ENCODE data around the gene RPL32.

The RPL32 gene

DNA sequence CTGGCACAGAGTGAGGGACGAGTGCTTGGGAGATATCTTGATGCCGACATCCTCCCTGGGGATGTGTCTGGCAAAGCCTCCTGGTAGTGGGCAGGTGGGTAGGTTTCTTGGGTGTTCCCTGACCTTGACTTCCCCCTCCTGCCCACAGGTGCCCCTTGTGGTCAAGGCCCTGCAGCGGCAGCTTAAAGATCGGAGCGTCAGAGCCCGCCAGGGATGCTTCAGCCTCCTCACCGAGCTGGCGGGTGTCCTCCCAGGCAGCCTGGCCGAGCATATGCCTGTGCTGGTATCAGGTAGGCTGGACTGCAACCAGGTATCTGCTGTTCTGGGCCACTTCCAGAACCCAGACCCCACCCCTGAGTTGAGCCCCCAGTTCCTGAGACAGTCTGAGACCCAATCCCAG, 25.6 kb downstream of the RPL32 start:
- in situ Hi-C loops (cut with HindIII; ENCODE audit: low pct_ligation_motif_present, low pct_unique_long_range_greater_than_20kb, low sequenced_read_pairs) = no loop called here
- no peak for DNase-seq

DNA sequence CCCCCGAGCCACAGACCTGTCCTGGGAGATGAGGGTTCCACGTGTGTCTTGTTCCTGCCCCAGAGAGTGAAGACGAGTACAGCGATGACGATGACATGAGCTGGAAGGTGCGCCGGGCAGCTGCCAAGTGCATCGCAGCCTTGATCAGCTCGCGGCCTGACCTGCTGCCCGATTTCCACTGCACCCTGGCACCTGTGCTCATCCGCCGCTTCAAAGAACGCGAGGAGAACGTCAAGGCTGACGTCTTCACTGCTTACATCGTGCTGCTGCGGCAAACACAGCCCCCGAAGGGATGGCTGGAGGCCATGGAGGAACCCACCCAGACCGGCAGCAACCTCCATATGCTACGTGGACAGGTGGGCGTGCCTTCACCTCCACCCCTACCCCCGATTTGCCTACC, 26.3 kb downstream of the RPL32 start:
- DNase-seq = no peak
- in situ Hi-C loops (cut with HindIII; ENCODE audit: low pct_ligation_motif_present, low pct_unique_long_range_greater_than_20kb, low sequenced_read_pairs) = no loop called here

DNA sequence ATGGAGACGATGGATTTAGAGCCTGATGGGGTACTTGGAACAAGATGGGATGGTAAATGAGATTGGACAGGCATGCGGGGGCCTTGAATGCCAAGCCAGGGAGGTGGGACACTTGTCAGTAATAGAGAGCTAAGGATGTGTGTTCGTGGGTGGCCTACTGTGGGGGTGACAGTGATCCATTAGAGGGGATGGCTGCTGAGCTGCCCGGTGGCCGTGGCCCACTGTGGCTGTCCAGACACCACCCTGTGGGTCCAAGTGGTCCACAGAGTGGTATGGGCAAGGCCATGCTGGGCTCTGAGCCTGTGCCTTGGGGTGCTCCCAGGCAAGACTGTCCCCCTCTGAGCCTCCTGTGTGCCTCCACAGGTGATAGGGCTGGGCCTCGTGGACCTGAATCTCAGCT, 27.4 kb downstream of the RPL32 start:
- in situ Hi-C loops (cut with HindIII; ENCODE audit: low pct_ligation_motif_present, low pct_unique_long_range_greater_than_20kb, low sequenced_read_pairs) = no loop called here
- no peak for DNase-seq

DNA sequence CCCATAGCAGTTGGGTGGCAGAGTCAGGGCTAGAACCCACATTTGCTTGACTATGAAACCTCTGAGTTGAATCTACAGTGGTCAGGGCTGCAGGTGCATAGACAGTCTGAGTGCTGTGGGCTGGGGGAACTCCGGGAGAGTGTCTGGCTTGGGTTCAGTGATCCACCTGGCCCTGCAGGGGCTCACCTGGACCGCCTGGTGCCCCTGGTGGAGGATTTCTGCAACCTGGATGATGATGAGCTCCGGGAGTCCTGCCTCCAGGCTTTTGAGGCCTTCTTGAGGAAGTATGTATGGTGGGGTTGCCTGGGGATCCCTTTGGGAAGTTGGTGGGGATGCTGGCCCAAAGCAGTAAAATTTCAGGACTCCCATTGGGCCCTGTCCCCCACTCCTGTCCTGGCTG, 28.6 kb downstream of the RPL32 start:
- DNase-seq = no peak
- in situ Hi-C loops (cut with HindIII; ENCODE audit: low pct_ligation_motif_present, low pct_unique_long_range_greater_than_20kb, low sequenced_read_pairs) = no loop called here

DNA sequence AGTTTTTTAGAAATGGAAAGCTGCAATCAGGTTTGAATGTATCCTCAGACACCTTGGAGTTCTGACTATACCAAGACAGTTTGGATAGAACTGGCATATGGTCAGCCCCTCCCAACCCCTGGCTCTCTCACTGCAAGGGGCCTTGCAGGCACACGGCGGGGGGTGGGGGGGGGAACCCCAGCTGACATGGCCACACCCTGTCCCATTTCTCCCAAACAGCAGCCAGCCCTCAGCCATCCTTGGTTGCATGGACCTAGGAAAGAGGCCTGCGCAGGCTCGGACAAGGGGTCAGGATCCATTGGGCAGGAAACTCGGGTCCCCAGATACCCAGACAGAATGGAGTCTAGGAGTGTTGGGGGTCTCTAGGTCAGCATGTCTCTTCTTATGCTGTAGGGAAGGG, 30.4 kb downstream of the RPL32 start:
- no peak for DNase-seq
- in situ Hi-C loops (cut with HindIII; ENCODE audit: low pct_ligation_motif_present, low pct_unique_long_range_greater_than_20kb, low sequenced_read_pairs) = no loop called here

DNA sequence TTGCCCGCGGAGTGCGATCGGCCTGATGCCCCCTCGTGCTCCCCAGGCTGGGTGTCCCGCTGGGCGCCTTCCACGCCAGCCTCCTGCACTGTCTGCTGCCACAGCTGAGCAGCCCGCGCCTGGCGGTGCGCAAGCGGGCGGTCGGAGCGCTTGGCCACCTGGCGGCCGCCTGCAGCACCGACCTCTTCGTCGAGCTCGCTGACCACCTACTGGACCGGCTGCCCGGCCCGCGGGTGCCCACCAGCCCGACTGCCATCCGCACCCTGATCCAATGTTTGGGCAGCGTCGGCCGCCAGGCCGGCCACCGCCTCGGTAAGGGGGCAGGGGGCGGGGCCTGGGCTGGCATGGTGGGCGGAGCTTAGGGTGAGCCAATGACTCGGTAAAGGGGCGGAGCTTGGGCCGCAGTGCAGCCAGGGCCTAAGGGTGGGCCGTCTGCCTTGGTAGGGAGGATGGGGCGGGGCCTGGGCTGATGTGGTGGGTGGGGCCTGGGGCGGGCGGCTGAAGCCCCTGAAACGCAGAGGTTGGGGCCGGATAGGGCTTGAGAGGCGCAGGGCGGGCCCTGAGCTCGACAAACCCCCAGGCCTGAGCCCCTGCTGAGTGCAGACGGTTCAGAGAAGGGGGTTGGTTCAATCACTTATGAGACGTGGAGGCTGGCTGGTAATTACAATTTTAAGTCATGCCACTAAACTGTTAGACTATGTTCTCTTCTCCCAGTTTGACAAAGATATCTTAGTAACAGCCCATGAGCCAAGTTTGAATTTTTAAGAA, 31.2 kb downstream of the RPL32 start:
- in situ Hi-C loops (cut with HindIII; ENCODE audit: low pct_ligation_motif_present, low pct_unique_long_range_greater_than_20kb, low sequenced_read_pairs) = no loop called here
- DNase-seq = peak; percentile 89

DNA sequence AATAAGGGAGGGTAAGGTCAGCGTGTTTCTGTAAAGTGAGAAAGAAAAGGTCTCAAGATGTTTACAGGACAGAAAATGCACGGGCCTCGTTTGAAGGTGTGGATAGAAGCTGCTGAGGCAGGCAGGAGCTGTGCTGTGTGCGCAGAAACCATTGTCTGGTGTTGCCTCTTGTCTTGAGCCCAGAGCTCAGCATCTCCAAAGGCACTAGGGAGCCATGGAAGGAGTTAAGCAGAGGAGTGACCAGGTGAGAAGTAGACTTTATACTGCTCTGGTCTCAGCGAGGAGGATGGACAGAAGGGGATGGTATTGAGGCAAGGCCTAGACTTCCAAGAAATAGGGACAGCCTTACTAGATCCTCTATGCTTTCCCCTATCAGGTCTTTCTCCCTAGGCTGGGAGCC, 31.9 kb downstream of the RPL32 start:
- in situ Hi-C loops (cut with HindIII; ENCODE audit: low pct_ligation_motif_present, low pct_unique_long_range_greater_than_20kb, low sequenced_read_pairs) = no loop called here
- DNase-seq = no peak

DNA sequence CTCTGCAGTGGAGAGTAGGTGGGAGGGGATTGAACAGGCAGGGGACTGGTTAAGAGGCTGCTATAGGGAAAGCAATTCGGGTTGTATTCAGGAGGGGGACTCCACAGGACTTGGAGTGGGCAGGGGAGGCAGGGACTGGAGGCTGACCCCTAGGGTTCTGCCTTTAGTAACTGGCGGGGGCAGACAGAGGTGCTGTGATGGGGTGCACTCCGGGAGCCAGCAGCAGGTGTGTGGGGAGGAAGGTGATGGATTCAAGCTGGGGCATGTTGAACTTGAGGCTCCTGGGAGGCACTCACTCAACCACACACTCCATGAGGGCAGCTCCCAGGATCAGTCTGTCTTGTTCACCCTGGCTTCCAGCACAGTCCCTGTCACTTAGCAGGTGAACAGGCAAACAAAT, 32.4 kb downstream of the RPL32 start:
- no peak for DNase-seq
- in situ Hi-C loops (cut with HindIII; ENCODE audit: low pct_ligation_motif_present, low pct_unique_long_range_greater_than_20kb, low sequenced_read_pairs) = no loop called here

DNA sequence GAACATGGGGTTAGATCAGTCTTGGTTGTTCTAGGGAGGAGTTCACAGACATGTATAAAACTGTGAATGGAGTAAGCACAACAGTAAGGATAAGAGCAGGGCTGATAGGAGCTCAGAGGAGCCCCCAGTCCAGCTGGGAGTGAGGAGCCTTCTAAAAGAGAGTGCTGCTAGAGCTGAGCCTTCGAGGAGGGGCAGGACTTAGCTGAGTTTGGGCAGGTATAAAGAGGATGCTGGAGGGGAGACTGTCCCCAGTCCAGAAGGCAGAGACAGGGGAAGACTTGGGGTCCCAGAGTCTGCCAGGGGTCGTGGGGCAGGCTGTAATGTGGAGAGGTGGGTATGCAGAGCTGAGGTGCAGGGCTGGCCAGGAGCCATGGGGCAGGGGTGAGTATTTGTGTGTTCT, 32.8 kb downstream of the RPL32 start:
- DNase-seq = no peak
- in situ Hi-C loops (cut with HindIII; ENCODE audit: low pct_ligation_motif_present, low pct_unique_long_range_greater_than_20kb, low sequenced_read_pairs) = no loop called here

DNA sequence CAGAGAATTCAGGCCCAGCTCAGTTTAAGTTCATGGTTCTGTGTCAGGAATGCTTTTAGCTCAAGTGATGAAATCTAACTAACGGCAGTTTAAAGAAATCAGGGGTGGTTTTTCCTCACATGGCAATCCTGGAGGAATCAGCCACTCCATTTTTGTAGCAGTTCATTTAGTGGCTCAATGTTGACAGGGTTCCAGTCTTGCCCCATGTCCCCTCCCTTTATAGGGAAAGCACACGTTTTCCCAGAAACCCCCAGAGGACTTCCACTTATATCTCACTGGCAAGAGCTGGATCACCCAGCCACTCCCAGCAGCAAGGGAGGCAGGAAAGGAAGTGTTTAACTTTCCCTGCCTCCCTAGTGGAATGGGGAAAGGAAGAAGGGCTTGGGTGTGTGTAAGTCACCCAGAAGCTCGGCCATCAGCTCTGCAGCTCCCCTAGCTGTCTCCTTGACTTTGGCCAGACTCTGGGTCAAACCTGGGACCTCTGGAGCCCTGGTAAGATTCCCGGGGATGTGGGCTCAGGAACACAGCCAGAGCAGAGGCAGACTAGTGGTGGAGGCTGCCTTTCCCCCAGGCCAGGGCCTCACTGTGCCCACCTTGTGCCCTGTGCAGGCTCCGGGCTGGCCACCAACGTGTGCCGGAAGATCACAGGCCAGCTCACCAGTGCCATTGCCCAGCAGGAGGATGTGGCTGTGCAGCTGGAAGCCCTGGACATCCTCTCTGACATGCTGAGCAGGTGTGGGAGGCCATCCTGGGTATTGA, 33.6 kb downstream of the RPL32 start:
- no peak for DNase-seq
- in situ Hi-C loops (cut with HindIII; ENCODE audit: low pct_ligation_motif_present, low pct_unique_long_range_greater_than_20kb, low sequenced_read_pairs) = no loop called here

DNA sequence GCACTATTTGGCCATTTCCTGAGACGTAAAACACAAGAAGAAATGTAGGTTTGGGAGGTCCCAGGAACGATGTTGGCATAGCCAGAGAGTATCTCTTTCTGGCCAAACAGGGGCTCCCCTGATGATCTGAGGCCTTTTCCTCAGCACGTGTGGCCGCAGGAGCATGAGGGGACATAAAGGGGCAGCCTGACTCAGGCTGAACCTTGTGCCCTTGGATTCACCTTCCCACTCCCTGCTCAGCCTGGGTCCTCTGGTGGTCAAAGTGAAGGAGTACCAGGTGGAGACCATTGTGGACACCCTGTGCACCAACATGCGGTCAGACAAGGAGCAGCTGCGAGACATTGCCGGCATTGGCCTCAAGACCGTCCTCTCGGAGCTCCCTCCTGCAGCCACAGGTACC, 34.3 kb downstream of the RPL32 start:
- in situ Hi-C loops (cut with HindIII; ENCODE audit: low pct_ligation_motif_present, low pct_unique_long_range_greater_than_20kb, low sequenced_read_pairs) = no loop called here
- no peak for DNase-seq

DNA sequence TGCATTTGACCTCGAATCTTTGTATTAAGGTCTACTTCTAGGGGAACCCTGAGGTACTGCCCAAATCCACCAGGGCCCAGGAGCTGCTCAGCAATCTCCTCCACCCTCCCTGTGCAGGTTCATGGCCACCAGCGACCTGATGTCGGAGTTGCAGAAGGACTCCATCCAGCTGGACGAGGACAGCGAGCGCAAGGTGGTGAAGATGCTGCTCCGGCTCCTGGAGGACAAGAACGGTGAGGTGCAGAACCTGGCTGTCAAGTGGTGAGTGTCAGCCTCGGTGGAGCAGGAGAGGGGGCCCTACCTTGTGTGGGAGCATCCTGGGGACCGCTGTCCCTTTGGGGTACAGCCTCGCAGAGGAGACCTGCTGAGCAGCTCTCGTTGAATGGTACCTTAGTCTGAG, 38.0 kb downstream of the RPL32 start:
- in situ Hi-C loops (cut with HindIII; ENCODE audit: low pct_ligation_motif_present, low pct_unique_long_range_greater_than_20kb, low sequenced_read_pairs) = no loop called here
- no peak for DNase-seq

DNA sequence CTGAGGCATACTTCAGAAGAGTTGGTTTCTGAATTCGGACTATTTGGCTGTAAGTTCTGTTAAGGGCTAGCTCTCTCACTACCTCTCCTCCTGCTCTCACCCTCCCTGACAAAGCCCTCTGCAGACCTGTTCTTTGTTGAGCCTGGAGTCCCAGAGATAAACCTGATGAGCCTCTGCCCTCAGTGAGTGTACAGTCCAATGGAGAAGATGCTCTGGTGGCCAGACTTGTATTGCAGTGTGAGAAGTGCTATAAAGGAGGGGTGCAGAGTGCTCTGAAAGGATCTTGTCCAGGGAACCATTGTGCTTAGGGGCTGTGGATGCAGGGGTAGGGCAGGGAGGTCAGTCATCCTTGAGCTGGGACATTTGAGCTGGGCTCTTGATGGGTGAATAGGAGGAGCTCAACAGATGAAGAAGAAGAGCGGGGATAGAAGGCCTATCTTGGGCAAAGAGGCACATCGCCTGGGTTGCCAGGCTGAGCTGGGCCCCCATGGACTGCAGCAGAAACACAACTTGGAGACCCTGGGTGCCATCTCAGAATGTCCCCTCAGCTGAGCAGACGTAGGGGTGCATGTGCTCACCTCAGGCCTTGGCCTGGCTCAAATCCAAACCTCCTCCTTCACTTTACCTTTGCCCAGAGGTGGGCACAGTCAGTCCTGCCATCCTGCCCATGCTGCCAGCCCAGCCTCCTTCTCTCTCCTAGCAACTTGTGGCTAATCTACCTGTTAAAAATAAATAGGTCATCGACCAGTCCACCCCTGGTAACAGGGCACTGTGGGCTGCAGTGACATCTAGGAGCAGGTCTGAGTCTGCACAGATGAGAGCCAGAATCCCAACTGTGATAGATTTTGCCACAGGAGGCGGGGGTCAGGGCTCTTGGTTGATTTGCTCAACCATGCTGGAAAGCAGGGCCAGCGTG, 41.6 kb downstream of the RPL32 start:
- in situ Hi-C loops (cut with HindIII; ENCODE audit: low pct_ligation_motif_present, low pct_unique_long_range_greater_than_20kb, low sequenced_read_pairs) = no loop called here
- no peak for DNase-seq

DNA sequence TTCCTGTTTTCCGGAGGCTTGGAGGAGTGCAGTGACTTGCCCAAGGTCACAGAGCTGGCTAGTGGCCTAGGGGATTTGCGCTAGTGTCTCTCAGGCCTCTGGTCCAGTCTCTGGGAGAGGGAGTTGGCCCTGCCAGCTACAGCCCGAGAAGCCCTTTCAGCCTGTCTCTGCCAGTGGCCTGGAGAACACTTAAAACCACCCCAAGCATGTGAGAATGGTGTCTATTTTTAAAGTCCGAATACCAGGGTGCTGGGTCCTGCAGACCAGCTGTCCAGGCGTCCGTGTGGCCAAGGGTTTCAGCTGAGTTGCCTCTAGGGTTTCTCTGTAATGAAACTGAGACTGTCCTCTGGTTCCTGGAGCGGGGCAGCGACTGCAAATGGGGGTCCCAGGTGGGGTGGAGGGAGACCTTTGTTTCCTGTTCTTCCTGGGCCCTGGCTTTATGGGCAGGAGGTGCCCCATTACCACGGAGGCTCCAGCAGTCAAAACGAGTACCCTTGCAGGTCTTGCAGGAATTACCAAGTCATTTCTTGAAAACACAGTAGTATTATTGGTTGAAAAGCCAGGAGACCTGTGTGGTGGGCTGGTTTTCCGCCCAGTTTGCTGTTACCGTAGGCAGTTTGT, 42.7 kb downstream of the RPL32 start:
- in situ Hi-C loops (cut with HindIII; ENCODE audit: low pct_ligation_motif_present, low pct_unique_long_range_greater_than_20kb, low sequenced_read_pairs) = no loop called here

DNA sequence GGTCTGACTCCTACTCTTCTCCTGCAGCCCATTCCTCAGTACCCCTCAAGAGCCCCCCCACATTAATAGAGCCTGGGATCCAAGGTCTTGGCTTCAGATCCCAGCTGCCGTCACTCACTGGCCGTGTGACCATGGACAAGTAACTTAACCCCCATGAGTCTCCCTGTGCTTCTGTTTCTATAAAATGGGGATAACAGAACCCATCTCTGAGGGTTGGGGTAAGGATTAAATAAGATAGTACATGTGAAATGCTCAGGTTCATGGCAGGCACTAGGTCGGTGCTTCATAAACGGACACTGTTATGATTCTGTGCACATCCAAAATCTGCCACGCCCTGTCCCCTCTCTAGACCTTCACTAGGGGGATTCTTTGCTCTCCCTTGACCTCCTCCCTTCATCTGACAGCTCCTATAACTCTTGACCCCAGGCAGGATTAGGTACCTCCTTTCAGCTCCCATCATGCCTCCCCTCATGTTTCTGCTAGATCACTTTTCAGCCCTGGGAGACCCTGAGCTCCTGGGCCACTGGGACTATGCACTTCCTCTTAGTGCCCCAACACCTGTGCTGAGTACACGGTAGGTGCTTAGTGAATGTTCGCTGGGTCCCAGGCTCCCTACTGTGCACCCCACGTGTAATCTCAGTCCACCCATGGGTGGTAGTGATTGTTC, 43.3 kb downstream of the RPL32 start:
- in situ Hi-C loops (cut with HindIII; ENCODE audit: low pct_ligation_motif_present, low pct_unique_long_range_greater_than_20kb, low sequenced_read_pairs) = no loop called here
- DNase-seq = no peak

More for the DNA sequence above, 42.7 kb downstream of the RPL32 start:
- no peak for DNase-seq

DNA sequence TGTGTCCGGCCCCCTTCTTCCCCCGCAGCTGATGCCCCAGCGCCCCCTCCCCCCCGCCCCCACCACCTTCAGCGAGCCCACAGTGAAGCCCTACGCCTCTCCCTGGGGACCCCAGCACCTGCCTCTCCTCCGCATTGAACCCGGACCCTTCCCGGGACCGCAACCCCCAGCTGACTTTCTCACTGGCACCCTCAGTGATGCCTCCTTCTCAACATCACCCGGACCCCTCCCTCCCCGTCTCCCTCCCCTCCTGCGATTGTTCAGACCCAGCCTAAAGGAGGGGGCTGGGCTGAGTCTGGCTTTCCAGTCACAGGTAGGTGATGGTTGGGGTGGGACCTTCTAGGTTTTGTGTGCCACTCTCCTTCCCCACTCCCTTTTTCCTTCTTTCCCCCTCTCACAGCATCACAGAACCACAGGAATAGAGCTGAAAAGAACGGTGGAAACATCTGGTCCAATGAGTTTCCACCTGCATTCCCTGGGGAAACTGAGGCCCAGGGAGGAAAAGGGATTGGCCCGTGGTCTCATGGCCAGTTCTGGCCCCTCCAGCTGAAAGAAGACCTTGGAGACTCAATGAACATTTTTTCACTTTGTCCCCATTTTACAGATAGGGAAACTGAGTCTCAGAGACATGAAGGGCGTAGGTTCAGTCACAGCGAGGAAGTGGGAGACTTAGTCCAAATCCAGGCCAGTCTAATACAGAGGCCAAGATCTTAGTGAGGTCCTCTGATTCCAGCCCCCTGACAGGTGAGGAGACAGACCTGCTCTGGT, 44.1 kb downstream of the RPL32 start:
- DNase-seq = no peak
- in situ Hi-C loops (cut with HindIII; ENCODE audit: low pct_ligation_motif_present, low pct_unique_long_range_greater_than_20kb, low sequenced_read_pairs) = no loop called here

DNA sequence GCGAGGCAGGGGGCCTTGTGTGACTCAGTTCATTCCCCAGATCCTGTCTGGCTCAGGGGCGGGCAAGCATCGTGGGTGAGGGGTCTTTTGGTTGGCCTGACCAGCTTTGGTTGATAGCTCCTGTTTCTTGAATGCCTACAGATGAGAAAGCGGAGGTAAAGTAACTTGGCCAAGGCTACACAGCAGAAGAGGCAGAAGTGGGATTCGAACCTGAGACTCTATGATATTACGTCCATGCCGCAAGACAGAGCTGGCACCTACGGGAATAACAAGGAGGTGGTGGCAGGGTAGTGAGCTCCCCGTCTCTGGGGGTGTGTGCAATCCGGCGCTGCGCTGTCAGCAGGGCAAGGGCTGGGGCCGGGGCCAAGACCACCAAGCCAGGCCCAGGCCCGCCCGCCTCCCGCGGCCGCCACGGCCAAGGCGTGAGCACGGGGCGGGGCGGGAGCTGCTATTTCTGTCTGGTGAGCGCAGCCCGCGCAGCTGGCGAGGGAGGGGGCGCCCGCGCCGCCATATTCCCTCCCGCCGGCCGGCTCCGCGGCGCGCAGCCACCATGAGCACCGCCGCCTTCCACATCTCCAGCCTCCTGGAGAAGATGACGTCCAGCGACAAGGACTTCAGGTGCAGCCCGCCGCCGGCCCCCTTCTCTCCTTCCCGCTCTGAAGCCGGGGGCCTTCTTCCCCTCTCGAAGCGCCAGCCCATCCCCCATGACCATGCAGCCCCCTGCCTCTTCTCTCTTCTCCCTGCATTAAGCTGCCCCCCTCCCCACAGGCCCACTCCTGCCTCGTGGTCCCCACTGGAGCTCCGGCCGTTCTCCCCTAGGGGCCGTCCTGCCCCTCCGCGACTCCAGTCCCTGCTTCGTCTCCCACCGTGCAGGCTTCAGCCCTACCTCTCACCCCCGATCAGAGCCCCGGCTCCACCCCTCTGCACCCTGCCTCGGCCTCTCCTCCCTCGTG, 44.9 kb downstream of the RPL32 start, which contains the start of gene CAND2:
TSS of gene CAND2 (plus strand) at position 510 of the 953 bp plus-strand sequence. CDS start at position 551, 41 bp downstream.
- DNase-seq = no peak
- in situ Hi-C loops (cut with HindIII; ENCODE audit: low pct_ligation_motif_present, low pct_unique_long_range_greater_than_20kb, low sequenced_read_pairs) = no loop called here

All from ACHN (cell line).